K562 treated with DMSO at 1 percent for 24 hours (cell line): Measurements from ENCODE around the gene SPRR2F. TPM values are rescaled to one million over a fixed set of nuclear protein-coding genes. Genes with fewer than 3 reads are reported as not detected.

Experiments used
- total RNA-seq: library from RNA; unstranded; fragments of 300-600 nt; gene quantifications from 2 replicates; pipeline ENCODE4 v1.2.3, GENCODE V29; 2022; ENCODE audit warnings: low read depth; ENCODE audit not compliant: insufficient read depth

Gene SPRR2F, protein sequence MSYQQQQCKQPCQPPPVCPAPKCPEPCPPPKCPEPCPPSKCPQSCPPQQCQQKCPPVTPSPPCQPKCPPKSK
- not detected in 2 replicates for total RNA-seq

GRCh38 chr1:153113416-153113815, at the start of gene SPRR2F:
TSS of gene SPRR2F (minus strand) at chr1:153113516. CDS start at chr1:153112733, 783 bp downstream.

GRCh38 chr1:153150846-153151245, 37.5 kb upstream of the SPRR2F start, which contains the start of gene SPRR2G:
TSS of gene SPRR2G (minus strand) at chr1:153150890. CDS start at chr1:153150110, 780 bp downstream.

DNA sequence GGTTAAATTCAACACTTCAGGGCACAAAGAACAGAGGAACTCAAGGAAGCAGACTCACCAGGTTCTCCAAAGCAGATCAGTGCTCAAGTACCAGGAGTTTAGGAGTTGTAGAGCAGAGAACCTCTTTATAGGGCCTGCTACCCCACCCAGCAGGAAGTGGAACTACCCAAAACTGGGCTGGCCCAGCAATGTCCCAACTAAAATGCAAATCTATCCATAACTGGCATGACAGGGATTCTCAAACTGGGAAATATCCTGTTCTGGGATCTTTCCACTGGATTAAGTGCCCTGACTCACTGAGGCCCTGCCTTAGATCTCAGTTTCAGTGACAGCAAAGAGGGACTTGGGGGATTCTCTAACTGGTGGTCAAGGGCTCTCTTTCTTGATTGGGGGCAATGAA, 18.9 kb downstream of the SPRR2F start, which contains the start of gene SPRR2E:
Gene SPRR2E, minus strand, starts transcription at position 101 of the 400 bp plus-strand sequence. CDS start 775 bp downstream, outside the sequence.

GRCh38 chr1:153071511-153071910, 41.8 kb downstream of the SPRR2F start, which contains the start of gene SPRR2B:
TSS of gene SPRR2B (minus strand) at chr1:153071611. CDS start at chr1:153070839, 772 bp downstream.

Other genes starting within 250 kb of the SPRR2F start
- not detected in 2 replicates for gene SMCP, start 235.2 kb downstream of the SPRR2F start, total RNA-seq
- not detected in 2 replicates for gene IVL, start 205.0 kb downstream of the SPRR2F start, total RNA-seq
- not detected in 2 replicates for gene SPRR5, start 166.3 kb downstream of the SPRR2F start, total RNA-seq
- not detected in 2 replicates for gene SPRR4, start 142.9 kb downstream of the SPRR2F start, total RNA-seq
- not detected in 2 replicates for gene SPRR1A, start 129.4 kb downstream of the SPRR2F start, total RNA-seq
- not detected in 2 replicates for gene SPRR3, start 111.8 kb downstream of the SPRR2F start, total RNA-seq
- not detected in 2 replicates for gene SPRR1B, start 82.3 kb downstream of the SPRR2F start, total RNA-seq
- gene SPRR2D, start 72.4 kb downstream of the SPRR2F start, total RNA-seq: 13.6 and 13.7 TPM in 2 replicates
- gene SPRR2A, start 56.0 kb downstream of the SPRR2F start, total RNA-seq: not detected in 2 replicates
- not detected in 2 replicates for gene SPRR2B, start 41.9 kb downstream of the SPRR2F start, total RNA-seq
- gene SPRR2E, start 19.0 kb downstream of the SPRR2F start, total RNA-seq: not detected in 2 replicates
- gene SPRR2G, start 37.4 kb upstream of the SPRR2F start, total RNA-seq: not detected in 2 replicates
- gene LELP1, start 89.9 kb upstream of the SPRR2F start, total RNA-seq: not detected in 2 replicates
- gene PRR9, start 104.1 kb upstream of the SPRR2F start, total RNA-seq: 0.74 and 1.4 TPM in 2 replicates
- not detected in 2 replicates for gene LORICRIN, start 146.2 kb upstream of the SPRR2F start, total RNA-seq
- 0.53 and 1.1 TPM in 2 replicates for gene PGLYRP3, start 199.4 kb upstream of the SPRR2F start, total RNA-seq
- 10.7 and 11.8 TPM in 2 replicates for gene PGLYRP4, start 235.3 kb upstream of the SPRR2F start, total RNA-seq
- not detected in 2 replicates for gene S100A9, start 244.3 kb upstream of the SPRR2F start, total RNA-seq